Hepatocyte (in vitro differentiated cells): ENCODE results near the gene B4GALNT2. TPM values are rescaled to one million over a fixed set of nuclear protein-coding genes. Genes with fewer than 3 reads are reported as not detected.

Experiments used
- DNase-seq: peaks from one replicate; pipeline ENCODE4 v3.0.0-alpha.2; 2016; ENCODE audit warnings: low spot score
- H2AFZ ChIP-seq: fragments of 200-600 bp; sonication (generic); 2 replicates; pipeline ENCODE4 v1.6.0; 2016; ENCODE audit warnings: antibody characterized with exemption, mild to moderate bottlenecking
- H3K27ac ChIP-seq: fragments of 200-600 bp; sonication (generic); 2 replicates; pipeline ENCODE4 v1.5.1; 2016; ENCODE audit warnings: mild to moderate bottlenecking
- H3K27me3 ChIP-seq: fragments of 200-600 bp; sonication (generic); 2 replicates; pipeline ENCODE4 v1.6.1; 2016
- H3K36me3 ChIP-seq: fragments of 200-600 bp; sonication (generic); replicated peaks from 2 replicates; pipeline ENCODE4 v1.5.1; 2016; ENCODE audit warnings: low read depth; ENCODE audit not compliant: insufficient read depth
- H3K4me1 ChIP-seq: fragments of 200-600 bp; sonication (generic); 2 replicates; pipeline ENCODE4 v1.5.1; 2016; ENCODE audit warnings: mild to moderate bottlenecking, moderate library complexity; ENCODE audit not compliant: insufficient read depth
- H3K4me2 ChIP-seq: fragments of 200-600 bp; sonication (generic); 2 replicates; pipeline ENCODE4 v1.6.0; 2016
- H3K4me3 ChIP-seq: fragments of 200-600 bp; sonication (generic); 2 replicates; pipeline ENCODE4 v1.5.1; 2016; ENCODE audit warnings: mild to moderate bottlenecking
- H3K79me2 ChIP-seq: fragments of 200-600 bp; sonication (generic); 2 replicates; pipeline ENCODE4 v1.6.0; 2017; ENCODE audit warnings: mild to moderate bottlenecking
- H3K9me2 ChIP-seq: fragments of 200-600 bp; sonication (generic); replicated peaks from 2 replicates; pipeline ENCODE4 v1.6.0; 2017; ENCODE audit warnings: mild to moderate bottlenecking; ENCODE audit not compliant: insufficient read depth
- H3K9me3 ChIP-seq: fragments of 200-600 bp; sonication (generic); 2 replicates; pipeline ENCODE4 v1.5.1; 2016; ENCODE audit warnings: low read depth, mild to moderate bottlenecking
- H4K20me1 ChIP-seq: fragments of 200-600 bp; sonication (generic); 2 replicates; pipeline ENCODE4 v1.6.0; 2016; ENCODE audit warnings: mild to moderate bottlenecking; ENCODE audit not compliant: insufficient read depth, poor library complexity, severe bottlenecking
- CTCF ChIP-seq: fragments of 200-600 bp; sonication (generic); IDR thresholded peaks from 2 replicates; pipeline ENCODE4 v1.5.1; 2016; ENCODE audit warnings: antibody characterized with exemption, mild to moderate bottlenecking; ENCODE audit not compliant: poor library complexity
- EZH2 ChIP-seq: fragments of 200-600 bp; sonication (generic); IDR thresholded peaks from 2 replicates; pipeline ENCODE4 v1.6.1; 2016; ENCODE audit warnings: antibody characterized with exemption, mild to moderate bottlenecking, borderline replicate concordance
- EZH2phosphoT487 ChIP-seq: fragments of 200-600 bp; sonication (generic); IDR thresholded peaks from one replicate; pipeline ENCODE4 v1.6.1; 2018; ENCODE audit warnings: antibody characterized with exemption, mild to moderate bottlenecking, low read depth, moderate library complexity; ENCODE audit not compliant: unreplicated experiment, severe bottlenecking
- WGBS: methylation state at CpG from one replicate; pipeline ENCODE4 v1.1.6; 2016; ENCODE audit warnings: low lambda C conversion rate; ENCODE audit errors: missing lambda C conversion rate; 5-methylcytosine and 5-hydroxymethylcytosine counted together
- polyA plus RNA-seq: library from polyadenylated mRNA; unstranded; fragments of >200 nt; fragmentation: Nextera tagmentation; extraction: Ambion mirVana; gene quantifications from 2 replicates; pipeline ENCODE4 v1.2.1, GENCODE V29; 2016
- total RNA-seq: library from RNA; depleted of rRNA; stranded (reverse); fragments of >200 nt; gene quantifications from 2 replicates; pipeline ENCODE4 v1.2.3, GENCODE V29; 2014

B4GALNT2 gene
- total and polyA plus RNA-seq, 2 experiments from 2014 or later = 0.40 to 1.3 TPM

- H3K4me2 ChIP-seq = no peak overlapping the region
- H3K27me3 ChIP-seq = peaks cover 1% of the 10 kb centered on the region
- no peaks in the 10 kb centered on the region for H4K20me1 ChIP-seq
- WGBS = 76% methylated on average over 12 of the region's 12 CpGs
- H3K79me2 ChIP-seq = no peaks in the 10 kb centered on the region
- H2AFZ ChIP-seq = no peak overlapping the region
- no peaks in the 10 kb centered on the region for H3K9me2 ChIP-seq
- H3K27ac ChIP-seq = no peak overlapping the region
- no peaks in the 10 kb centered on the region for H3K4me1 ChIP-seq
- no peak overlapping the region for H3K4me3 ChIP-seq
- no peaks in the 10 kb centered on the region for H3K36me3 ChIP-seq
- no peak for DNase-seq
- no peak for TF ChIP-seq CTCF
- no peak for TF ChIP-seq EZH2phosphoT487
- TF ChIP-seq EZH2 = no peak
- no peaks in the 10 kb centered on the region for H3K9me3 ChIP-seq
Measured at GRCh38 chr17:49214676-49215360, 82.2 kb downstream of the B4GALNT2 start.

- Histone ChIP-seq H3K9me3 (no peaks in the 10 kb centered on the region), H3K9me2 (no peaks in the 10 kb centered on the region), H2AFZ (no peak overlapping the region), H3K4me2 (no peak overlapping the region), H3K36me3 (no peaks in the 10 kb centered on the region), H4K20me1 (no peaks in the 10 kb centered on the region), H3K4me1 (no peaks in the 10 kb centered on the region), H3K27ac (no peak overlapping the region), H3K79me2 (no peaks in the 10 kb centered on the region), H3K27me3 (peaks cover 2% of the 10 kb centered on the region), H3K4me3 (no peak overlapping the region)
- WGBS = 90% methylated on average over 13 of the region's 13 CpGs
- TF ChIP-seq EZH2phosphoT487 (no peak), CTCF (no peak)
- no peak for DNase-seq
Measured at GRCh38 chr17:49216482-49216881, 83.9 kb downstream of the B4GALNT2 start.

- Histone ChIP-seq H3K4me2 (no peak overlapping the region), H3K27me3 (peaks cover 6% of the 10 kb centered on the region), H3K9me2 (no peaks in the 10 kb centered on the region), H3K4me3 (no peak overlapping the region), H4K20me1 (no peaks in the 10 kb centered on the region), H3K36me3 (no peaks in the 10 kb centered on the region), H3K79me2 (no peaks in the 10 kb centered on the region), H3K4me1 (no peaks in the 10 kb centered on the region), H3K27ac (no peak overlapping the region), H2AFZ (no peak overlapping the region), H3K9me3 (no peaks in the 10 kb centered on the region)
- WGBS = 74% methylated on average over 11 of the region's 11 CpGs
- TF ChIP-seq EZH2phosphoT487 (no peak), EZH2 (no peak), CTCF (no peak)
- DNase-seq = no peak
Measured at GRCh38 chr17:49216953-49217650, 84.5 kb downstream of the B4GALNT2 start.
